Suprapubic skin (tissue), 4 donors: Measurements from ENCODE around the gene C16orf95. TPM values are rescaled to one million over a fixed set of nuclear protein-coding genes. Genes with fewer than 3 reads are reported as not detected.

ENCODE experiments used
- DNase-seq, 2 donors: peaks; one replicate each; pipeline ENCODE4 v3.0.0-alpha.2; 2019; ENCODE audit warnings: low spot score in 2 of 2
- H3K27ac ChIP-seq: fragments of 200-600 bp; sonication (generic); one replicate; pipeline ENCODE4 v1.5.1; 2019
- H3K27me3 ChIP-seq: fragments of 200-600 bp; sonication (generic); one replicate; pipeline ENCODE4 v1.5.1; 2019
- H3K36me3 ChIP-seq: fragments of 200-600 bp; sonication (generic); one replicate; pipeline ENCODE4 v1.5.1; 2019
- H3K4me1 ChIP-seq: fragments of 200-600 bp; sonication (generic); one replicate; pipeline ENCODE4 v1.5.1; 2019
- H3K4me3 ChIP-seq: fragments of 200-600 bp; sonication (generic); one replicate; pipeline ENCODE4 v1.5.1; 2019; ENCODE audit warnings: mild to moderate bottlenecking
- H3K9me3 ChIP-seq: fragments of 200-600 bp; sonication (generic); one replicate; pipeline ENCODE4 v1.5.1; 2019
- EP300 ChIP-seq: sonication (generic); formaldehyde crosslinking; IDR thresholded peaks from one replicate; pipeline ENCODE4 v1.6.1; 2017; ENCODE audit warnings: antibody characterized with exemption
- POLR2A ChIP-seq, 2 donors: fragments of 450-650 bp; IDR thresholded peaks; one replicate each; pipeline ENCODE4 v1.6.1; 2017; ENCODE audit warnings: antibody characterized with exemption in 2 of 2, mild to moderate bottlenecking in 2 of 2, moderate library complexity in 2 of 2
- POLR2AphosphoS5 ChIP-seq, 3 donors: sonication (generic); formaldehyde crosslinking; IDR thresholded peaks; one replicate each; pipeline ENCODE4 v1.6.1; 2017; ENCODE audit warnings: antibody characterized with exemption in 3 of 3
- WGBS: methylation state at CpG from one replicate; pipeline ENCODE4 v1.1.5; 2018; 5-methylcytosine and 5-hydroxymethylcytosine counted together
- total RNA-seq, 4 donors: library from RNA; depleted of rRNA; stranded (reverse); fragments of >200 nt; gene quantifications; one replicate each; pipeline ENCODE4 v1.1.0, GENCODE V29; 2016
- TF ChIP-seq, protein P1 (sequence below), 2 donors: fragments of 200-600 bp in 1 of 2; fragments of 450-650 bp in 1 of 2; sonication (generic) in 1 of 2; IDR thresholded peaks; one replicate each; pipeline ENCODE4 v1.5.1; 2016 to 2019; ENCODE audit warnings: antibody characterized with exemption in 2 of 2, mild to moderate bottlenecking in 1 of 2, moderate library complexity in 1 of 2

The C16orf95 gene
- total RNA-seq, 4 donors from 2014 or later = 17.5 TPM; not detected in 3

- WGBS = 7% methylated on average over 28 of the region's 28 CpGs
- DNase-seq = peak; percentile 78 to 84
- TF ChIP-seq POLR2A (IDR thresholded peaks at IDR 0.05) = no peak
- no peak for TF ChIP-seq POLR2AphosphoS5 (IDR thresholded peaks at IDR 0.05)
- no peak for TF ChIP-seq EP300
- TF ChIP-seq, protein P1, sequence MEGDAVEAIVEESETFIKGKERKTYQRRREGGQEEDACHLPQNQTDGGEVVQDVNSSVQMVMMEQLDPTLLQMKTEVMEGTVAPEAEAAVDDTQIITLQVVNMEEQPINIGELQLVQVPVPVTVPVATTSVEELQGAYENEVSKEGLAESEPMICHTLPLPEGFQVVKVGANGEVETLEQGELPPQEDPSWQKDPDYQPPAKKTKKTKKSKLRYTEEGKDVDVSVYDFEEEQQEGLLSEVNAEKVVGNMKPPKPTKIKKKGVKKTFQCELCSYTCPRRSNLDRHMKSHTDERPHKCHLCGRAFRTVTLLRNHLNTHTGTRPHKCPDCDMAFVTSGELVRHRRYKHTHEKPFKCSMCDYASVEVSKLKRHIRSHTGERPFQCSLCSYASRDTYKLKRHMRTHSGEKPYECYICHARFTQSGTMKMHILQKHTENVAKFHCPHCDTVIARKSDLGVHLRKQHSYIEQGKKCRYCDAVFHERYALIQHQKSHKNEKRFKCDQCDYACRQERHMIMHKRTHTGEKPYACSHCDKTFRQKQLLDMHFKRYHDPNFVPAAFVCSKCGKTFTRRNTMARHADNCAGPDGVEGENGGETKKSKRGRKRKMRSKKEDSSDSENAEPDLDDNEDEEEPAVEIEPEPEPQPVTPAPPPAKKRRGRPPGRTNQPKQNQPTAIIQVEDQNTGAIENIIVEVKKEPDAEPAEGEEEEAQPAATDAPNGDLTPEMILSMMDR (IDR thresholded peaks at IDR 0.05) = no peak
- peak overlapping the region; percentile 99 for H3K4me3 ChIP-seq
- H3K27ac ChIP-seq = peak overlapping the region; percentile 98
- H3K4me1 ChIP-seq = peaks cover 9% of the 10 kb centered on the region
- H3K36me3 ChIP-seq = no peaks in the 10 kb centered on the region
- H3K9me3 ChIP-seq = no peaks in the 10 kb centered on the region
- H3K27me3 ChIP-seq = no peaks in the 10 kb centered on the region
Measured at GRCh38 chr16:87317750-87318644, 805 bp upstream of the C16orf95 start.

- Histone ChIP-seq H3K36me3 (no peaks in the 10 kb centered on the region), H3K9me3 (no peaks in the 10 kb centered on the region), H3K27ac (peak overlapping the region; percentile 98), H3K27me3 (no peaks in the 10 kb centered on the region), H3K4me1 (peaks cover 7% of the 10 kb centered on the region), H3K4me3 (peak overlapping the region; percentile 99)
- 91% methylated on average over 4 of the region's 4 CpGs for WGBS
- DNase-seq = peak in 1 of 2 donors; percentile 53
- TF ChIP-seq POLR2A (IDR thresholded peaks at IDR 0.05) (no peak), EP300 (no peak), POLR2AphosphoS5 (IDR thresholded peaks at IDR 0.05) (no peak)
- TF ChIP-seq, protein P1 (IDR thresholded peaks at IDR 0.05) = no peak
Measured at GRCh38 chr16:87316450-87316922, 706 bp downstream of the C16orf95 start.

DNA sequence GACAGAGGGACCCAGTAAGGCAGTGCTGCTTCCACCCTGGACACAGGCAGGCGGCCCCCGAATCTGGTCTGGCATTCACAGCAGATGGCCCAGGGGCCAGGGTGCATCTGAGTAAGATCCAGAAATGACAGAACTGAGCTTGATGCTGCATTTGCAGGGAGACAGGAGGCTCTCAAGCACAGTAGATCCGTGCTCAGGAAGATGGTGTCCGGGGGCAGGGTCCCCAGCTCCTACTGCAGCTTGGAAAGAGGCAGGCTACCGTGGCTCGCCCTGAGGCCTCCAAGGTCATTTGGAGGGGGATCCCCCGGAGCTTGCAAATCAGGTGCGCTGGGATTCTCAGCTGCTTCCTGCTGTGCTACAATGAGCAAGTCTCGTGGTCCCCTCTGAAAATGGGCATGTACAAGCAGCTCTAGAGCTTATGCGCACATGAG lies 2.2 kb downstream of the C16orf95 start:
- TF ChIP-seq, protein P1 (IDR thresholded peaks at IDR 0.05) = no peak
- no peak for TF ChIP-seq POLR2A (IDR thresholded peaks at IDR 0.05)
- TF ChIP-seq EP300 = no peak
- no peak for TF ChIP-seq POLR2AphosphoS5 (IDR thresholded peaks at IDR 0.05)
- Histone ChIP-seq H3K9me3 (no peaks in the 10 kb centered on the region), H3K36me3 (no peaks in the 10 kb centered on the region), H3K4me1 (peaks cover 7% of the 10 kb centered on the region), H3K4me3 (no peak overlapping the region), H3K27ac (no peak overlapping the region), H3K27me3 (no peaks in the 10 kb centered on the region)
- WGBS = 100% methylated on average over 2 of the region's 10 CpGs
- peak in 1 of 2 donors; percentile 57 for DNase-seq

DNA sequence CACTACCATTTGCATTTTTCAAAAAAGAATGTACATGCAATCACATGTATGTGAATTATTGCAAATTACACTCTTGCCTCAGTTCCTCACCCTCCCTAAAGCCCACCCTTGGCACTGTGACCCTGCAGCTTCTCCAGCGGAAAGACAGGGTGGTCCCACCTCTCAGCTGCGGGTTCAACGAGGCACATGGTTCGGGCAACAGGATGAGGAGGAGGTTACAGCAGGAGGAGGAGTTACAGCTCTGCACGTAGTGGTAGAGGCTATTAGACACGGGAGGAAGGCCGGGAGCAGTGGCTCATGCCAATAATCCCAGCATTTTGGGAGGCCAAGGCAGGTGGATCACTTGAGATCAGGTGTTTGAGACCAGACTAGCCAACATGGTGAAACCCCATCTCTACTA lies 5.2 kb downstream of the C16orf95 start:
- no peaks in the 10 kb centered on the region for H3K27me3 ChIP-seq
- DNase-seq = no peak

GRCh38 chr16:87311387-87311786 lies 5.8 kb downstream of the C16orf95 start:
- H3K27me3 ChIP-seq = no peaks in the 10 kb centered on the region
- WGBS = 97% methylated on average over 5 of the region's 5 CpGs
- H3K36me3 ChIP-seq = no peaks in the 10 kb centered on the region
- H3K9me3 ChIP-seq = no peaks in the 10 kb centered on the region
- TF ChIP-seq, protein P1 (IDR thresholded peaks at IDR 0.05) = no peak
- TF ChIP-seq POLR2AphosphoS5 (IDR thresholded peaks at IDR 0.05) (no peak), EP300 (no peak), POLR2A (IDR thresholded peaks at IDR 0.05) (no peak)
- DNase-seq = no peak
- H3K4me3 ChIP-seq = no peak overlapping the region
- H3K27ac ChIP-seq = no peak overlapping the region
- no peaks in the 10 kb centered on the region for H3K4me1 ChIP-seq

More for the DNA sequence above, 5.2 kb downstream of the C16orf95 start:
- no peak for TF ChIP-seq POLR2AphosphoS5 (IDR thresholded peaks at IDR 0.05)
- TF ChIP-seq, protein P1 (IDR thresholded peaks at IDR 0.05) = no peak
- no peak for TF ChIP-seq EP300
- TF ChIP-seq POLR2A (IDR thresholded peaks at IDR 0.05) = no peak
- H3K4me3 ChIP-seq = no peak overlapping the region
- H3K9me3 ChIP-seq = no peaks in the 10 kb centered on the region
- no peaks in the 10 kb centered on the region for H3K36me3 ChIP-seq
- no peak overlapping the region for H3K27ac ChIP-seq
- 92% methylated on average over 6 of the region's 7 CpGs for WGBS
- H3K4me1 ChIP-seq = no peaks in the 10 kb centered on the region
